ENCODE measurements around the gene TTLL8.

- TF ChIP-seq CTCF (IDR thresholded peaks at IDR 0.05) (no peak), TCF7L2 (IDR thresholded peaks at IDR 0.05; ENCODE audit: low read depth, low read length) (no peak)
These were observed 60.0 kb downstream of the TTLL8 start for GRCh38 chr22:49997932-49998717.

Data from Panc1 (cell line).